ENCODE measurements around the gene CYLD.

DNA sequence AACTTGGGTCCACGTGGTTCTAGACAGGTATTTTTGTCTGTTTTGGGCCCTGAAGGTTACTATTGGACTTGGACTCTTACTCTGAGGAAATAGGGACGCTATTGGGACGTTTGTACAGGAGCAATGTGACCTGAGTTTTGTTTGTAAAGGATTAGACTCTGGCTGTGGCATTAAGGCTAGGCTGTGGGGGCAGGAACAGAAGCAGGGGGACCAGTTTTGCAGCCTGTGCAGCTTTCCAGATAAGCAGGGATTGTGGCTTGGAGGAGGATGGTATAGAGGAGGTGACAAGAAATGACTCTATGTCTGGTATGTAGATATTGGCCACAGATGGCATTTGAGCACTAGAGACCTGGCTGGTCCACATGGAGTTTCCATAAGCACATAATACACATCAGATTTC, 35.6 kb upstream of the CYLD start:
- TF ChIP-seq, protein P1, sequence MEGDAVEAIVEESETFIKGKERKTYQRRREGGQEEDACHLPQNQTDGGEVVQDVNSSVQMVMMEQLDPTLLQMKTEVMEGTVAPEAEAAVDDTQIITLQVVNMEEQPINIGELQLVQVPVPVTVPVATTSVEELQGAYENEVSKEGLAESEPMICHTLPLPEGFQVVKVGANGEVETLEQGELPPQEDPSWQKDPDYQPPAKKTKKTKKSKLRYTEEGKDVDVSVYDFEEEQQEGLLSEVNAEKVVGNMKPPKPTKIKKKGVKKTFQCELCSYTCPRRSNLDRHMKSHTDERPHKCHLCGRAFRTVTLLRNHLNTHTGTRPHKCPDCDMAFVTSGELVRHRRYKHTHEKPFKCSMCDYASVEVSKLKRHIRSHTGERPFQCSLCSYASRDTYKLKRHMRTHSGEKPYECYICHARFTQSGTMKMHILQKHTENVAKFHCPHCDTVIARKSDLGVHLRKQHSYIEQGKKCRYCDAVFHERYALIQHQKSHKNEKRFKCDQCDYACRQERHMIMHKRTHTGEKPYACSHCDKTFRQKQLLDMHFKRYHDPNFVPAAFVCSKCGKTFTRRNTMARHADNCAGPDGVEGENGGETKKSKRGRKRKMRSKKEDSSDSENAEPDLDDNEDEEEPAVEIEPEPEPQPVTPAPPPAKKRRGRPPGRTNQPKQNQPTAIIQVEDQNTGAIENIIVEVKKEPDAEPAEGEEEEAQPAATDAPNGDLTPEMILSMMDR (IDR thresholded peaks at IDR 0.05), result no peak
- TF ChIP-seq POLR2A (IDR thresholded peaks at IDR 0.05), result no peak
